M059J (cell line): Measurements from ENCODE around the gene SND1. TPM values are rescaled to one million over a fixed set of nuclear protein-coding genes. Genes with fewer than 3 reads are reported as not detected.

Experiments
- DNase-seq: peaks from one replicate; pipeline ENCODE4 v3.0.0-alpha.2; 2012; ENCODE audit warnings: low read depth
- total RNA-seq: library from RNA; depleted of rRNA; stranded (reverse); fragments of >200 nt; shearing (Covaris generic); gene quantifications from 2 replicates; pipeline ENCODE4 v1.2.3, GENCODE V29; 2014

Gene SND1
- total RNA-seq, 1 experiment from 2014 or later: 171 TPM

DNA sequence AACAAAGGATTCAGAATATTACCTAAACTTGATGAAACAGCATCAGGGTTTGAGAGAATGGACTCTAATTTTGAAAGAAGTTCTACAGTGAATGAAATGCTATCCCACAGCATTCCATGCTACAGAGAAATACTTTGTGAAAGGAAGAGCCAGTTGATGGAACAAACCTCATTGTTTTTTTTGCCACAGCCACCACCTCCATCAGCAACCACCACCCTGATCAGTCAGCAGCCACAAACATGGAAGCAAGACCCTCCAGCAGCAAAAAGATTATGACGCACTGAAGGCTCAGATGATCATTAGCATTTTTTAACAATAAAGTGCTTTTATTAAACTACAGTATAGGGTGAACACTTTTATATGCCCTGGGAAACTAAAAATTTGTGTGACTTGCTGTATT lies 280.5 kb downstream of the SND1 start:
- DNase-seq: no peak

DNA sequence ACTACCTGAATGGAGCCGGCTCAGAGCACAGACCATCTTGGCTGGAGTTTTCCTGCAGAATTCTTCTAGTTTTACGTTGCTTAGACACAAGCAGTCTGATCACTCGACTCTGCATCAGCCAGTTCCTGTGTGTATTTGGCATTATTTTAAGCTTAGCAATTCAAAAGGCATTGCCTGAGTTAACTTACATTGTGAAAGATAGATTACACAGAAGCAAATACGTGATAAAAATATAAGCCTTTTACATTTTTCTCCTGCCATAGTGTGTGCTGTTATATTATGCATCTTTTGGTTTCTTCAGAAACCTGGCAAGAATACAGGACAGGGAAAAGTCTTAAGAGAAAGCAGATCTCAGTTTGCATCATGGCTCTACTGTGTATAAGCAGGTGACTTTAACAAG lies 281.2 kb downstream of the SND1 start:
- no peak for DNase-seq

DNA sequence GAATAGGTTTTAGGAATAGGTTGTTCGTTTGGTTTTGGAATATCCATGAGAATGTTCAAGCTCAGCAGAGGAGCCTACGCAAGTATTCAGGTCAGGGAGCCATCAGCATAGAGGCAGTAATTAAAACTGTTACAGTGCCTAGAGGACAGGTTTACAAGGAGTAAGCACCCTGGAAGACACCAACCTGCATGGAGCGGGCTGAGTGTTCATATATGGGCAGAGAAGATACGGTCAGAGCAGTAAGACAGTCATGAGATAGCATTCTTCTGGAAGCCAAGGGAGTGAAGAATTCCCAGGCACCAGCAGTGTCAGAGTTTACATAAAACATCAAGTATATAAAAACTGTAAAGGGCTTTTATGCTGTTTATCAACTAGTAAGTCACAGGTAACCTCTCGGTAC lies 282.7 kb downstream of the SND1 start:
- no peak for DNase-seq

DNA sequence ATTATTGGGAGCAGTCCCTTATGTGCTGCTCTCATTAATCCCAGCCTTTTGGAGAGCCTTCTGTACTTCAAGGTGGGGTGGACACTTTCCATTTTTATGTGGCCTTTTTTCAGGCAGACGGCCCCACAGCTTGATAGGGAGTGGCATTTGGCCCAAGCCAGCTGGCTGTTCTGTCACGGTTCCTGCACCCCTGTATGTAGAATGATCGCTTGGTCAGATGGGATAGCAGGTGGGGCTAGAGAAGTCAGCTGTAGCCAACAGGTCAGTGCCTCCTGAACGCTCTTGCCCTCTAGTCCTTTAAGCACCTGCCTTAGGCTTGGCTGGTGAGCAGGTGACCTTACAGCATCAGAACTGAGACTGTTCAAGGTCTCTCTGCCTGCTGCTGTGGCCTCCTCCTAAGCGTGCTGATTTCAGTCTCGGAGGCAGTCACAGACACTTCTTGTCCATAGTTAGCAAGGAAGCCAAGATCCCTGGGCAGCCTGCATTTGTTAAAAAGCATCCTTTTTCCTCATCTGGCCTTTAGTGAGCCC lies 283.9 kb downstream of the SND1 start:
- DNase-seq: no peak

DNA sequence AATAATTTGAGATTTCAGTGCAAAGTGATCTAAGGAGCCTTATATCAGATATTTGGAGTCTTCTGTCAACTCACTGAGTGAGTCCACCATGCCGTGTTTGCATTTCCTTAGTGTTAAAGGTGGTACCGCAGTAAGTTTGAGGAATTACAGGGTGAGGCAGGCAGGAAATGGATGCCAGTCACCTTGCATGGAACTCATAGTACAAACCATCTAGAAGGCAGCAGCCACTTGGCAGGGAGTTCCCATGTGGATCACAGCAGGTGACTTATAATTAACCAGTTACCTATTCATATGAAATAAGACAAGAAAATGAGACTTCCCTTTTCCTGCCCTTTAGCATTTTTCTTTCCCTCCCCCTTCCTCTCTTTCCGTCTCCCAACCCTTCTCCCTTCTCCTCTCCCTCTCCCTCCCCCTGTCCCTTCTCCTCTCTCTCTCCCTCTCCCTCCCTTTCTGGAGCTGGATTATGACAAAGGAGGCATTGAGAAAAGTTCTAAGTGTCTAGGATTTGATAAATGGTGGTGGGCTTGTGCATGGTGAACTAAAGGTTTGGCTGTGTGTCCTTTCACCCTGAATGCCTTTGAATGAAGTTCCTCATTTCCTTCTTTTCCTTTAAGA lies 285.2 kb downstream of the SND1 start:
- DNase-seq: no peak

DNA sequence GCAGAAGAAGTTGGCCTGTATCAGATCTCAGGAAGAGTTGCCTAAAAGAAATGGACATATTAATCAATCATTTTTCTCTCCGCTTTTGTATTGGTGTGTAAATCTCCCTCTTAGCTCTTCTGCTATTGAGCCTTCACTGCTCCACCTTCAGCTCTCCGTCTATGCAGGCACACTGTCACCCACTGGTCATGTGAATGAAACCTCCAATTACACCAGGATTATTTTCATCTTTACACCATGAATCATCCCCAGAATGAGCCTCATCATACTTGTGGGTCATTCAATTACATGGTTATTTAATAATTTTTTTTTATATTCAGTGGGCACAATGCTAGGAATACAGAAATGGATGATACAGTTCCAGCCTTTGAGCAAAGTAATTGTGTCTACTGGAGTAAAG lies 286.6 kb downstream of the SND1 start:
- peak; percentile 80 for DNase-seq

DNA sequence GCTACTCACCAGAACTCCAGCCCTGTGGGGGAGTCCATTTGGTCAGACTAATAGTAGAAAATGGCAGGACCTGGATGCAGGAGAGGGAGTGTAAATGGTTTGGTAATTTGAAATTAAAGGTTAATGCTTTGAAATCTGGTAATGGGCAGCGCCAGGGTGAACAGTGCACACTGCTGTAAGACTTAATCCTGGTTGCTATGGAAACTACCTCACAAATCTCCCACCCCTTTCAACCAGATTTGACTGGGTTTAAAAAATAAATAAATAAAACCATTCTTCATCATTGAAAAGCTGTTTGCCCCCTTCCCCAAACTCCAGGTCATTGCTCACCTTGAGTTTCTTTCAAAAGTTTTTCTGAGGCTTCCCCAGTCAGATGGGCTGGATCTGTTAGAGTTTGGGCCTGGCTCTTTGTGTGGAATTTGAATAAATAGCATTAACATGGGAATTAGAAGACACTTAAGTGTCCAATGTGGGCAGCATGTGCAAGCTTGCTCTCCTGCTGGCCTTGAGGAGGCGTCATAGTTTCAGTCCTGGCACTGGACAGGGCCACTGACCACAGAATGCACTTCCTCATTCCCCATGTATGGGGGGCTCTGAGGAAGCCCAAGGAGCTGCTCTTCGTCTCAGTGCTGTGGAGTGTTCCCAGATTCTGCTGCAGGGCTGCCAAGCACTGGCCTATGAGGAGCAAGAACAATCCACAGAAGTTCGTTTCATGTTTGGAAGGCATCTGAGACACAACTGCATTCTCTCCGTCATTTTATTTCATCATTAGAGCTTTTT lies 288.6 kb downstream of the SND1 start:
- DNase-seq: no peak

DNA sequence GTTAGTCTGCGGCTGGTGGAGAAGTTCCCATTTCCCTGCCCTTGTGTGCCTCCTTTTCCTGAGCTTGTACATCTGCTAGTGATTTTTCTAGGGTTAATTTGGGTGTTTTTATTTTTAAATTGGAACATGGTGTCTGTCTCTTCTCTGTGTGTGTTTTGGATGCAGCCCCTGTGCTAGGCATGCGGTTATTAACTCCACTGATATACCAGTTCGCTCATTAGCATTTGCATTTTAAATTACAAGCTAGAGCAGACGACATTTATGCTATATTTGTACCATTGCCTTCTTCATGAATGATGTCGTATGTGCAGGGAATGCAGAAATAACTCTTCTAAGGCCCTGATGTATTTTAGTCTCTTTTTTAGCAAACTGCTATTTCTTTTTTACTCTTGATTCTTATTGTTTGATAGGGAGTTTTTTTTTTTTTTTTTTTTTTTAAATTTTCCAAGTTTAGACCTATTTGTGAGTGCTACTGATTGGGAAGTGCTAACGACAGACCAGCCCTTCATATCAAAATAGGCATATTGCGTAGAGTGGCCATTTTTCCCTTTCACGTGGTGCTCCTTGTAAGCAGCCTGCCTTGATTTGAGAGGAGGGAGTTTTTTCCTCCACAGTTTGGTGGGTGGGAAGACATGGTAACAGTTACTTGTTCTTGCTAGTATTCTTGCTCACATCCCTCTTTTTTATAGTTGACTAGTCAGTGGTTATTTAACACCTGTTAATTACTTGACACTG lies 289.6 kb downstream of the SND1 start:
- DNase-seq: no peak

DNA sequence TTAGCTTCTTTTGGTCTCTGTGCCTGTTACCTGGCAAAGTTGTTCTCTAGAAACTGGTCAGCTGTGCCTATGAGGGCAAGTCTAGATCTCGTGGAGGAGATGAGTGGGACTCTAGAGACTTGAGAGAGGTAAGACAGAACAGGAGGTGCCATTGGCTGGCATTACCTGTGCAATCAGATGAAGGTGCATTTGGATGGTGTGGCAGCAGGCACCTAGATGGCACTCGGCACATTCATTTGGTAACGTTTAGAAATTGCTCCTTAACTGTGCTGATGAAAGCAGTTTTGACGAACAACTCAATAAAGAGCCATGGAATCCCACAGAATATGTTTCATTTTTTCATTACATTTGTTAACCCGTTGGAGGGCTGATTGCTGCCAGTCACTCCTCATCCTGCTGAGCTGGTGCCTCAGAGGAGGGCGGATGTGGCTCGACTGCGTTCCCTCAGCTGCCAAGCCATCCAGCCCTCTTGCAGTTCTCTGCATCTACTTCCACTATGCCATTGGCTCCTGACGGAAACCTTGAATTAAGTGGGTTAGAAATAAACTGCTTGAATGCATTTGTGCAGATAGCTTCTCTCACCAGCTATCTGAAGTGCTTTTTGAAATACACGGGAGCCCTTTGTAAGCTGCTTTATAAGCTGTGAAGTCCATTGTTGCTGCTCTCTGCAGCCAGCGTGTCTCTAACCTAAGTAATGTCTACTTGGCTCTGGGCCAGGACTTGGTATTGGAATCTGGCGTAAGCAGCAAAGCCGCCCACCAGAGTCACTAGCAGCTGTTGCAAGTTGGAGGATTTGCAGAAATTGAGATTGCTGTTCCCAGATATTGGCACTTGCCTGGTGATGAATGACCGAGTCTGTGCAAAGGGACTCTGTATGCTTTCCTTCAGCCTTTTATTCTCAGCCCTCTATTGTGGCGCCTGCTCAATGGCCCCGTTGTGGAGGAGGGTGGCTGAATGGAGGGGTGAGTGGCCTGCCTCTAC lies 291.8 kb downstream of the SND1 start:
- no peak for DNase-seq

DNA sequence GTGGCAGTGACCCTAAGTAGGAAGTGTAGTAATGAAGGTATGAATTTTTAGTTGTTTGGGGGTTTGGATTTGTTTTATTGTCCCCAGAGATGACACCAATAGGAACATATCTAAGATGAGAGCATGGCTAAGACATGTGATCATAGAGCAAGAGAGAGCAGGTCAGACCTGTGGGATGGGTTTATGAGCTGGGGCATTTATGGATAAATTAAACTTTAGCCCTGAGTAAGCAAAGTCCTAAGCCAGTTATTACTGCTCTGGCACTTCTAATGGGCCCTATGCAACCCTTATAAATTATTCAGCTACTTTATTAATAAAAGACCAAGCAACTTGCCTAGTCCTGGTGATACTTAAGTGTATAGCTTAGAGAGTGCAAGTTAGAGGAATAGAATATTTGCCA lies 294.1 kb downstream of the SND1 start:
- DNase-seq: no peak

DNA sequence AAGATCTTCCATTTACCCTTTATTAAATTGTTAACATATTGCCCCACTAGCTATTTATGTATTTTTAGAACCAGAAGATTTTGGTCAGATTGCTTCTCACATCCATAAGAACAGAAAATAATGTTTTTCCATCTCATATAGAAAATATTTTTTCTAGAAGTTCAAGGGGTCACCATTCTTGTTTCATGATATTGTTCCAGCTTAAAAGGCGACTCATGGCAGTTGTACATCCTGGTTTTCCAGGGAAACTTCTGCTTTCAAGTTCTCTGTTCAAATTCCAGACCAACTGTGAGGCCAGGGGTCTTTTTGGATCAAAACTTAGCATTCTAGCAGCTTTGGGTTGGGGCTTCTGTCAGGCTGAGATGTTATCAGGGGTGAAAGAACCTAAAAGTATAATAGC lies 294.9 kb downstream of the SND1 start:
- DNase-seq: no peak

DNA sequence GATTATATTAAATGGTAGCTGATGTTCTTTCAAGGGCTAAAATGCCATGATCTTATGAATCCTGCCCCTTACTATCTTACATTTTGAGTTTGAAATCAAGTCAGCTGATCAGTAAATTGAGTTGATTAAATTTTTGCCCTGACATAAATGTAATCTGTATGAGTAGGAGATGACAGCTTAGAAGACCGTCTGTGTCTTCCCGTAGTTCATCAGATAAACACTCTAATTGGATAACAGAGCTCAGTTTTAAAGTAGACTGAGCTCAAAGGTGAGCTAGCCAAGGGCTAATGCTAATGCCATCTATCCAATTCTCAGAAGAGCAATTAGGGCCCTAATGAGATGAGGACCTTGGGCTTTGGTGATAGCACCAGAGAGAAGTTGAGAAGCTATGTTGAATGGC lies 296.3 kb downstream of the SND1 start:
- no peak for DNase-seq

DNA sequence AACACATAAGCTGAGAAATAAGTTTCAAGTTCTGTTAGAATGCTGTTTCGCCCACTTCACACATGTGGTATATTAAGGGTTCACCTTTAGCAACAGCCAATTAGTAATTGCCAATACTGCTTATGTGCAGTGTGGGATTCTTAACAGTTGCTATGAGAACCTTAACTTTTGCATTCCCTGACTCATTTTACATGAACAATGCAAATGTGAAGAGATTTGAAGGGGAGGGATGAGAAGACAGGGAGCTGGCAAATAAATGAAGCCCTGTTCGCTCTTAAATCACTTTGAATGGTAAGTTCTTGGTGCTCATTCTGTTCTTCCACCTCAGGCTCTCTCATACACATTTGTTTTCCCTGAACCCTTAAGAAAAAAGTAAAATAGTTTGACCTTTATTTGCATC lies 296.9 kb downstream of the SND1 start:
- no peak for DNase-seq

DNA sequence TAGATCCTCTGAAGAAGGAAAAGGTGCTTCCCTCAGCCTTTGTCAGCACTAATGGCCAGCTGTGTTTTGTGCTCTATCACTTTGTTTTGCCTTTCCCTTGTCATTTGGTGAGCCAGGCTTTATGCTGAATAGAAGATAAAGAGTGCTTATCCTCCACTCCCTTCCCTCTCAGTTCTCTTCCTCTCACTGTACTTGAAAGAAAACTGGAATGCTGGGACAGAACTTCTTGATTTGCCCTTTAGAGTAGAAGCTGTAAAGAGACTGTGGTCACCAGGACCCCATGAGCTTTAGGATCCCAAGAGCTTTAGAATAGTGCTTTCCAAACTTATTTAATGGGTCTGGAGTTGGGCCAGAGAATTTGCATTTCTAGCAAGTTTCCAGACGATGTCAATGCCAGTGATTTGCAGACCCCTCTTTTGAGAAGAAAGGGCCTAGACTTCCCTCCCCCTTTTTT lies 297.8 kb downstream of the SND1 start:
- no peak for DNase-seq

DNA sequence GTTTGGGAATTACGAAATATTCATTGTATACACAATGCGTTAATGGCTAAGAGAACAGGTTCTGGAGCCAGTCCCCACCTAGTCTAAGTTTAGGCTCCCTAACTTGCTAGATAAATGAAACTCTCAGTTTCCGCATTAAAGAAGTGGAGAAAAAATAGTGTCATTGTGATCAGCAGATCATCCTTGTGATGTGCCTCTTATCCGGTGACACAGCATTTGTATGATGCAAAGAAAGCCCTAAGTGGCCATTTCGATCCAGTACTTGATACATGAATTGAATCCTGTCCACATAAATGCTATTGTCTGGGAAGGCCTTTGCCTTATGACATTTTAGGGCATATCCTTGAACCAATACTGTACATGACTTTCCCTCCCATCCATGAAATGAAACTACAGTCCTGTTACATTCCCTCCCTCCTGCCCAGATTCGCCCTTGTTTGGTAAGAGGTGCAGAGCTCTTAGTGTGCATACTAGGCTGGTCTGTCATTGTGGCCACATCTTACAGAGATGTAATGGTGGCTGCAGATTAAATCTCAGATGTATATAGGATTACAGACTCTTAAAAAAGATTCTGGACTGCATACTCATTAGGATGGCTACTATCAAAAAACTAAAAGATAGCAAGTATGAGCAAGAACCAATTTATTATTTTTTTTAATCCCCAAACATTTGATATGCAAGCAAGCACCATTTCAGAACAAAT lies 298.4 kb downstream of the SND1 start:
- DNase-seq: no peak

DNA sequence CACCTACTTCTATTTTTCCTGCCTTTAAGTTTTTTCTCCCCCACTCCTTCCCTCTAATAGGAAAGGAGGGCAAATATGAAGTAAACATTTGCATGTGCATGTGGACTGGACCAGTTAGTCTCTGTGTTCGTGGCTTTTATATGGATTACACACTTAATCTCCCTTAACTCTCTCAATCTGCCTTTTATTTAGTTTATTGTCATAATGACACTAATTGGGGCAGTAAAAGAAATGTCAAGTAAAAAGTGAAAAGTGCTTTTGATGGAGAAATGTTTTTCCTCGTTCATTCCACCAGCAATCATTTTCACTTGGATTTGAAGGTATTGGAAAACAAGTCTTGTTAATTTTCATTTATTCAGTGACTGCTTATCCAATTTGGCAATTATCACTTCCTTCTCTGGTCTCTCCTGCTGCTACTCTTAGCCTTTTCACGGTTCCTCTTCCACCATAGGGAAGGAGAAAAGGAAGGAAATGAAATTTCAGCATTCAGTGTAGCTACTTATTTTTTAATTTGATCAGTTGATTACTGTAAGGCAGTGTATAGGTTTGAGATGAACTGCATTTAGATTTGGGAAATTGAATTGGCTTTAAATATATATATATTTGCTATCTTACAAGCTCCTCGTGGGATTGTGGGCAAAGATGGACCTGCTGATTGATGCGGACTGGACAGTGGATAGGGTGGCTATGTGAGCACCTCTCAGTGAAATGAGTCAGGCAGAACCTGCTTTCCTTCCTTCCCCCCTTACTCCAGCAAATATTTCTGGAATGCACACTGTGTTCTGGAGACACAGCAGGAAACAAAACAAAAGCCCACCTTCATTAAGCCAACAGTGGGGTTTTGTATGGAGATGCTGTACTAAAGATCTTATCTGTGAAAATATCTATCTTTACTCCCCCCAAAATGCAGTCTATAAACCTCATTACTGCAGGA lies 301.7 kb downstream of the SND1 start:
- DNase-seq: no peak

DNA sequence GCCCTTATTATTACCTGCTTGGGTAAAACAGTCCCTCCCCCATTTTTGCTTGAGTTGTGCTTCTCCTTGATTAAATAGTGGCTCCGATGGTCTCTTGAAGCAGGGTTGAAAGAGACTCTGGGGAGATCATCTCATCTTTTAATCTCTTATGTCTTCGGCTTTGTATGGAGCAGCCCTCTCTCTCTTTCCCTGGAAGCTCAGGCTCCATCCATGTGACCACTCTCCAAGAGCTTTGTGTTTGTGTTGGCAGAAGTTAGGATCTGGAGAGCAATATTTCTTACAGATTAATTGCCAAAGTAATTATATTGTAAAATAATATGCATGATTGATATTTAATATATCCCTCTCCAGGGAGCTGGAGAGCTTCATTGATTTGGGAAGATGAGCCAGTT lies 302.4 kb downstream of the SND1 start:
- DNase-seq: no peak

DNA sequence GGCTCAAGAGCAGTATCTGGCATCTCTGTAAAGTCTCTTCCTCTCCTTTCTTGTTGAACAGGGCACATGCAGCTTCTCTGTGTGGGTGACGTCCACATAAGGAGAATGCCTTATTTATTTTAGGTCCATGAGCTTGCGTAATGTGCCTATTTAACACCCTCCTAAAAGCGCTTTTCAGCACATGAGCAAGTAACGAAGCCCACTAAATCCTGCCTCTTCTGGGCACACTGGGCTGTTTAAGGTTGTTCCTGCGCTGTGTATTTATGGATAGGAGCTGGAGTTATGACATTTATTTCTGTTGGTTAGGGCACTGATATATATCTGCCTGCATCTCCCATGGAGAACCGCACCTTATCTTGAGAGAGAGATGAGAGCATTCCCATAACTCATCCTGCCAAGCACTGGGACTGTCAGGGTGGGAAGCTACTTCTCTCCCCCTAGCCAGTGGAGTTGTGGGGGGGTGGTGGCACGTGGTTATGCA lies 303.1 kb downstream of the SND1 start:
- DNase-seq: no peak

DNA sequence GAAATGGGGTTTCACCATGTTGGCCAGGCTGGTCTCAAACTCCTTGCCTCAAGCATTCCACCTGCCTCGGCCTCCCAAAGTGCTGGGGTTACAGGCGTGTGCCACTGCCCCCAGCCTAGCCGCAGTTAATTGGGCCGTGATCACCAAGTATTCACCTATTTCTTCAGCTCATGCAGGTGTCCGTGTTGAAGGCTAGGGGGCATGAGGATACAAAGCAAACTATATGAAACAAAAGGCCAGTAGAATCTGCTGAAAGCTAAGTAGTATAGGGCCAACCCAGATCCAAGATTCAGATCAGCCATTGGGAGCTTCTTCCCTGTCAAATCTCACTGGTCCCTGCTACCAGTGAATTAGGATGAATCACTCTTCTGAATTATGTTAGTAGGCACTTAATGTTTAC lies 305.9 kb downstream of the SND1 start:
- no peak for DNase-seq

DNA sequence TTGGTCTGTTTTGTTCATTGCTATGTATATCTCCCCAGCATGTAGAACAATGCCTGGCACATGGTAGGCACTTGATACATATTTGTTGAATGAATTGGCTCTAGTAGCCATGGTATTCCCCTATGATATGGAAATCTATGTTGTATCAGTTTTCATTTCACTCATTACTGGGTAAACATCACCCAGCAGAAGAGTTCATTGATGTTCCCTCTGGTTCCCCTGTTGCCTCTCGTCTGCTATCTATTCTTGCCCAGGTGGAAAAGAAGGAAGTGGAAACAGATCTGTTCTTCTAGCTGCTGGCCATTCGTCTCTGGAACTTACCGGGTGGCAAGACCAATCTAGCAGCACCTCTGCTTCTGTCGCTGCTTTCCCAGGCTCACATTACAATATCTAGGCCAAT lies 307.8 kb downstream of the SND1 start:
- no peak for DNase-seq
